GM12891 (cell line): Measurements from ENCODE around the gene CDK6.

Experiments
- DNase-seq: peaks from one replicate; pipeline ENCODE4 v3.0.0; 2011; ENCODE audit warnings: low spot score; ENCODE audit not compliant: insufficient read length
- FAIRE-seq: peaks from 2 replicates; lab custom pipeline; 2011; peaks lifted over from hg19 to GRCh38; lab: Jason Lieb, UNC
- PAX5 ChIP-seq: IDR thresholded peaks from 2 replicates; pipeline ENCODE4 v1.6.1; 2011; ENCODE audit warnings: low read length, moderate library complexity, mild to moderate bottlenecking; ENCODE audit not compliant: insufficient read depth, severe bottlenecking
- POLR2A ChIP-seq: IDR thresholded peaks from 2 replicates; pipeline ENCODE4 v1.6.1; 2011; ENCODE audit warnings: low read depth, low read length, control low read depth
- POLR2AphosphoS5 ChIP-seq: IDR thresholded peaks from 2 replicates; pipeline ENCODE4 v1.6.1; 2011; ENCODE audit warnings: low read depth, low read length, control low read depth
- POU2F2 ChIP-seq: IDR thresholded peaks from 2 replicates; pipeline ENCODE4 v1.6.1; 2011; ENCODE audit warnings: low read depth, mild to moderate bottlenecking, control low read depth, low read length, moderate library complexity
- SPI1 ChIP-seq: IDR thresholded peaks from 2 replicates; pipeline ENCODE4 v1.6.1; 2011; ENCODE audit warnings: low read depth, low read length, control low read depth
- TAF1 ChIP-seq: IDR thresholded peaks from 2 replicates; pipeline ENCODE4 v1.6.1; 2011; ENCODE audit warnings: low read depth, low read length, control low read depth

The CDK6 gene

GRCh38 chr7:92827464-92828120 lies 8.8 kb downstream of the CDK6 start:
- TF ChIP-seq POLR2AphosphoS5 (peak; percentile 42; the same call in 1 of the 2 replicates), SPI1 (no peak), PAX5 (no peak)
- no peak for FAIRE-seq
- no peak for DNase-seq

- DNase-seq (no peak), FAIRE-seq (no peak)
- no peak for TF ChIP-seq POLR2AphosphoS5
- TF ChIP-seq TAF1, result no peak
- TF ChIP-seq SPI1, result no peak
- TF ChIP-seq POLR2A, result no peak
Measured at GRCh38 chr7:92826258-92826938, 10.0 kb downstream of the CDK6 start.

GRCh38 chr7:92824901-92825480 lies 11.4 kb downstream of the CDK6 start:
- TF ChIP-seq TAF1 (no peak), POLR2A (no peak), SPI1 (no peak), PAX5 (no peak), POLR2AphosphoS5 (no peak), POU2F2 (no peak)
- DNase-seq (no peak), FAIRE-seq (no peak)

- TF ChIP-seq PAX5 (no peak), SPI1 (no peak), POU2F2 (no peak), TAF1 (no peak), POLR2A (no peak), POLR2AphosphoS5 (no peak)
- no peak for FAIRE-seq
Measured at GRCh38 chr7:92824450-92824849, 11.9 kb downstream of the CDK6 start.

GRCh38 chr7:92823042-92823441 lies 13.3 kb downstream of the CDK6 start:
- DNase-seq (no peak), FAIRE-seq (no peak)
- no peak for TF ChIP-seq POLR2AphosphoS5
- TF ChIP-seq POLR2A, result no peak
- TF ChIP-seq SPI1, result no peak
- no peak for TF ChIP-seq POU2F2
- TF ChIP-seq TAF1, result no peak
- no peak for TF ChIP-seq PAX5

More at GRCh38 chr7:92824450-92824849, 11.9 kb downstream of the CDK6 start:
- DNase-seq, result no peak

GRCh38 chr7:92820191-92820590 lies 16.2 kb downstream of the CDK6 start:
- no peak for DNase-seq
- FAIRE-seq, result no peak
- TF ChIP-seq PAX5, result no peak
- no peak for TF ChIP-seq POLR2A
- TF ChIP-seq SPI1, result no peak
- TF ChIP-seq POU2F2, result no peak
- TF ChIP-seq TAF1, result no peak

GRCh38 chr7:92817398-92817797 lies 19.0 kb downstream of the CDK6 start:
- FAIRE-seq, result no peak
- TF ChIP-seq POU2F2 (no peak), SPI1 (no peak), PAX5 (no peak), POLR2A (no peak), POLR2AphosphoS5 (no peak), TAF1 (no peak)
- DNase-seq, result no peak

- DNase-seq (no peak), FAIRE-seq (peak; percentile 23)
- TF ChIP-seq PAX5 (no peak), POU2F2 (no peak), TAF1 (no peak), POLR2A (no peak), POLR2AphosphoS5 (no peak), SPI1 (no peak)
Measured at GRCh38 chr7:92815412-92815811, 21.0 kb downstream of the CDK6 start.

- FAIRE-seq, result peak; percentile 81
- DNase-seq, result no peak
- TF ChIP-seq PAX5, result no peak
- peak; percentile 59 for TF ChIP-seq POU2F2
- peak; percentile 94 for TF ChIP-seq SPI1
Measured at GRCh38 chr7:92813390-92814024, 22.9 kb downstream of the CDK6 start.

GRCh38 chr7:92811158-92811557 lies 25.2 kb downstream of the CDK6 start:
- FAIRE-seq (no peak), DNase-seq (no peak)
- TF ChIP-seq TAF1 (no peak), POU2F2 (no peak), PAX5 (no peak), SPI1 (no peak), POLR2A (no peak), POLR2AphosphoS5 (no peak)
